Kidney (tissue), 14 donors: ENCODE measurements around the gene MGAT4D. TPM values are rescaled to one million over a fixed set of nuclear protein-coding genes. Genes with fewer than 3 reads are reported as not detected.
A peak's percentile ranks its signal among the peaks of the same experiment; 100 is the strongest.

Experiments
- DNase-seq, 5 donors: peaks; one replicate each; pipeline ENCODE4 v3.0.0-alpha.2; 2013 to 2020
- FAIRE-seq: peaks from 2 replicates; lab custom pipeline; 2012; peaks lifted over from hg19 to GRCh38; lab: Jason Lieb, UNC
- H3K27ac ChIP-seq, 2 donors: one replicate each; pipeline ENCODE4 v1.7.0; 2013; ENCODE audit warnings: low read depth in 2 of 2, low read length in 2 of 2, inconsistent platforms in 1 of 2
- H3K27me3 ChIP-seq: one replicate; pipeline ENCODE4 v1.7.1; 2013; ENCODE audit warnings: low read length, inconsistent platforms; ENCODE audit not compliant: control insufficient read depth, insufficient read depth
- H3K36me3 ChIP-seq, 3 donors: one replicate each; pipeline versions ENCODE4 v1.7.0 to v1.7.1; 2013; ENCODE audit warnings: low read length in 3 of 3, control low read depth in 1 of 3, inconsistent platforms in 1 of 3; ENCODE audit not compliant: insufficient read depth in 3 of 3, control insufficient read depth in 2 of 3
- H3K4me1 ChIP-seq, 3 donors: one replicate each; pipeline versions ENCODE4 v1.7.0 to v1.7.1; 2013; ENCODE audit warnings: low read length in 3 of 3, inconsistent platforms in 1 of 3, low read depth in 1 of 3; ENCODE audit not compliant: control insufficient read depth in 2 of 3, insufficient read depth in 2 of 3
- H3K4me3 ChIP-seq, 3 donors: one replicate each; pipeline versions ENCODE4 v1.7.0 to v1.8.1; 2013; ENCODE audit warnings: low read length in 3 of 3, control low read depth in 1 of 3, inconsistent platforms in 1 of 3
- H3K9ac ChIP-seq, 3 donors: one replicate each; pipeline versions ENCODE4 v1.7.0 to v1.7.1; 2013; ENCODE audit warnings: low read length in 3 of 3, control low read depth in 1 of 3, inconsistent platforms in 1 of 3
- H3K9me3 ChIP-seq, 3 donors: one replicate each; pipeline versions ENCODE4 v1.7.0 to v1.7.1; 2013; ENCODE audit warnings: low read length in 3 of 3, control low read depth in 1 of 3, inconsistent platforms in 1 of 3; ENCODE audit not compliant: control insufficient read depth in 2 of 3, insufficient read depth in 1 of 3
- intact Hi-C: fragments of 100-400 bp; cut with DNase I; formaldehyde crosslinking; loops from one replicate; pipeline ENCODE4 v1.11.1; 2022
- polyA plus RNA-seq: library from polyadenylated mRNA; stranded (reverse); fragments of 350-450 nt; fragmentation: Illumina TruSeq; extraction: RNeasy Lipid Tissue Mini Kit (QIAGEN cat#74804); gene quantifications from one replicate; pipeline ENCODE4 v1.2.3, GENCODE V29; 2014; ENCODE audit warnings: low read depth, low replicate concordance; ENCODE audit not compliant: insufficient read depth
- total RNA-seq: library from RNA; stranded (reverse); fragmentation: NEBNext Ultra II Directional; extraction: Animal tissue kit (Norgen Biotek cat#: 25700); gene quantifications from one replicate; pipeline ENCODE4 v1.2.1, GENCODE V29; 2021
- TF ChIP-seq, protein P1 (sequence below): IDR thresholded peaks from 3 replicates; pipeline ENCODE4 v1.5.1; 2012; ENCODE audit warnings: mild to moderate bottlenecking, moderate library complexity, borderline replicate concordance; ENCODE audit not compliant: insufficient read depth; ENCODE audit errors: extremely low read depth
- donor health status: control.
- donor health status: control.
- donor health status: control.
- donor health status: control.
- donor health status: control.
- donor health status: DM: yes; HTN: yes; CAD: no.
- donor health status: Normal renal cell carcinoma (clear cell type).

The MGAT4D gene
- total and polyA plus RNA-seq, 2 donors from 2014 or later = not detected

DNA sequence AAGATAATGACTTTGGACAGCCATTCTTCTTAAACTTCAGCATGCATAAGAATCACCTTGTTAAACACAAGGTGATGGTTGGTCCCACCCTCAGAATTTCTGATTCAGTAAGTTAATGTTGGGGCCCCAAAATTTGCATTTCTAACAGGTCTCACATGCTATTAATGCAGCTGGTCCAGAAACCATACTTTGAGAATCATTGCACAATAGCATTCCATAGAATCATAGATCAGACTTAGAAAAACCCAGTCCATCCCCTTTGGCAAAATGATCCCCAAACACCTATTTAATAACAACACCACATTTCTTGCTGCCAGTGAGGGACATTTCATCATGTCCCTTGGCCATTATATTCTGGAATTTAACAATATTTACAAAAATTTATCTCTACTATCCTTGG is 6.2 kb upstream of the MGAT4D start:
- DNase-seq (no peak), FAIRE-seq (no peak)
- Histone ChIP-seq H3K36me3 (no peaks in the 10 kb centered on the region), H3K27me3 (peaks cover under 1% of the 10 kb centered on the region), H3K27ac (no peak overlapping the region), H3K4me3 (no peak overlapping the region), H3K4me1 (no peaks in the 10 kb centered on the region), H3K9ac (no peak overlapping the region), H3K9me3 (no peaks in the 10 kb centered on the region)
- intact Hi-C loops = no loop called here
- TF ChIP-seq, protein P1, sequence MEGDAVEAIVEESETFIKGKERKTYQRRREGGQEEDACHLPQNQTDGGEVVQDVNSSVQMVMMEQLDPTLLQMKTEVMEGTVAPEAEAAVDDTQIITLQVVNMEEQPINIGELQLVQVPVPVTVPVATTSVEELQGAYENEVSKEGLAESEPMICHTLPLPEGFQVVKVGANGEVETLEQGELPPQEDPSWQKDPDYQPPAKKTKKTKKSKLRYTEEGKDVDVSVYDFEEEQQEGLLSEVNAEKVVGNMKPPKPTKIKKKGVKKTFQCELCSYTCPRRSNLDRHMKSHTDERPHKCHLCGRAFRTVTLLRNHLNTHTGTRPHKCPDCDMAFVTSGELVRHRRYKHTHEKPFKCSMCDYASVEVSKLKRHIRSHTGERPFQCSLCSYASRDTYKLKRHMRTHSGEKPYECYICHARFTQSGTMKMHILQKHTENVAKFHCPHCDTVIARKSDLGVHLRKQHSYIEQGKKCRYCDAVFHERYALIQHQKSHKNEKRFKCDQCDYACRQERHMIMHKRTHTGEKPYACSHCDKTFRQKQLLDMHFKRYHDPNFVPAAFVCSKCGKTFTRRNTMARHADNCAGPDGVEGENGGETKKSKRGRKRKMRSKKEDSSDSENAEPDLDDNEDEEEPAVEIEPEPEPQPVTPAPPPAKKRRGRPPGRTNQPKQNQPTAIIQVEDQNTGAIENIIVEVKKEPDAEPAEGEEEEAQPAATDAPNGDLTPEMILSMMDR = no peak

DNA sequence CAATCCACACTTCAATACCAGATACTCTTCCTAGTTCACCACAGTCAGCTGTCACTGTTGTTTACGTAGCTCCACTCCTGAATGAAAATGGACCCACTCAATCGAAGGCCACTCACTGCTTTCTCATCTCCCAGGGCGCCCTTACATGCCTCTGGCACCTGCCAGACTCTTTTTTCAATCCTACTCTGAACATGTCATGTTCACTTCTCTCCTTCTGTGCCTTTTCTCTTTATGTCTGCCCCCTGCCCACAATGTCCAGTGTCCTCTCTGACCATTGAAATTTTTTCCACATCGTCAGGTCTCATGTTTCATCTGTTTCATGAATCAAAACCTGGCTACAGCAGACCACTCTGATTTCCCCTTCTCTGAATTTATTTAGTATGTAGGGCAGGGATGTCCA is 1.3 kb upstream of the MGAT4D start:
- Histone ChIP-seq H3K9me3 (no peaks in the 10 kb centered on the region), H3K9ac (no peak overlapping the region), H3K27me3 (peaks cover 14% of the 10 kb centered on the region), H3K36me3 (no peaks in the 10 kb centered on the region), H3K27ac (no peak overlapping the region), H3K4me3 (no peak overlapping the region), H3K4me1 (no peaks in the 10 kb centered on the region)
- DNase-seq (no peak), FAIRE-seq (no peak)
- intact Hi-C loops = no loop called here
- TF ChIP-seq, protein P1 = no peak

DNA sequence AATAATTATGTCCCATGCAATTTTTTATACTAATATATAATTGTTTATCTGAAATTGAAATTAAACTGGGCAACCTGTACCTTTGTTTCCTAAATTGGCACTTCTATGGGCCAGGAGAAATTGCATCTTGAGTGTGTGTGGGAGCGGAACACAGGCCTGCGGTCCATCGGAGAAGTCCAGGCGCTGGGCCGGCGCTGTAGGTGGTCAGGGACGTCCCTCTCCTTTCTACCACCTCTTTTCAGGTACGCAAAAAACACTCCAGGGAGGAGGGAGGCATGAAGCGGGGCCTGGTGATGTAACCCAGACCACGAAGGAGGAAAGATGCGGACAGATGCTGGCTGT is 717 bp downstream of the MGAT4D start:
- TF ChIP-seq, protein P1 = no peak
- Histone ChIP-seq H3K36me3 (no peaks in the 10 kb centered on the region), H3K27ac (no peak overlapping the region), H3K4me1 (no peaks in the 10 kb centered on the region), H3K27me3 (peaks cover 14% of the 10 kb centered on the region), H3K4me3 (no peak overlapping the region), H3K9me3 (no peaks in the 10 kb centered on the region), H3K9ac (no peak overlapping the region)
- FAIRE-seq = no peak
- DNase-seq = peak in 1 of 5 donors; percentile 39
- intact Hi-C loops = no loop called here

DNA sequence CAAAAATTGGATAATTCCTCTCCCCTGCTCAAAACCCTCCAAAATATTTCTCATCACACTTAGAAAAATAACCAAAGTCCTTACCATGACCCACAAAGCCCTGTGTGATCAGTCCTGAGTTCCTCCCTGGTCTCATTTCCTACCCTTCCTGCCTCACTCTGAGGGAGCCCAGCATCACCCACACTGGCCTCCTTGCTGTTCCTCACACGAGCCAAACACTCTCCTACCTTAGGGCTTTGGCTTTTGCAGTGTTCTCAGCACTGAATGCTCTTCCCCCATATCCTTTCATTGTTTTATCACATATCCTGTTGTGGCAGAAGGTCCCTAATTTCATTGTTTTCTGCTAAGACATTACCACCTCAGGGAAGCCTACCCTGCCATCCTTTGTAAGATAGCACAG is 12.2 kb downstream of the MGAT4D start:
- no peak for FAIRE-seq

More for the DNA sequence above, 12.2 kb downstream of the MGAT4D start:
- no peak overlapping the region for H3K27ac ChIP-seq
- no peaks in the 10 kb centered on the region for H3K27me3 ChIP-seq
- no peak overlapping the region for H3K9ac ChIP-seq
- intact Hi-C loops = no loop called here
- DNase-seq = no peak
- H3K4me1 ChIP-seq = no peaks in the 10 kb centered on the region
- no peak overlapping the region for H3K4me3 ChIP-seq
- TF ChIP-seq, protein P1 = no peak
- no peaks in the 10 kb centered on the region for H3K36me3 ChIP-seq
- H3K9me3 ChIP-seq = peaks cover 0 to 3% (median 0%) of the 10 kb centered on the region in 3 donors
